Measurements from ENCODE around the gene IGFBPL1. TPM values are rescaled to one million over a fixed set of nuclear protein-coding genes. Genes with fewer than 3 reads are reported as not detected.

Gene IGFBPL1
- total RNA-seq, 1 donor: 0.36 TPM

DNA sequence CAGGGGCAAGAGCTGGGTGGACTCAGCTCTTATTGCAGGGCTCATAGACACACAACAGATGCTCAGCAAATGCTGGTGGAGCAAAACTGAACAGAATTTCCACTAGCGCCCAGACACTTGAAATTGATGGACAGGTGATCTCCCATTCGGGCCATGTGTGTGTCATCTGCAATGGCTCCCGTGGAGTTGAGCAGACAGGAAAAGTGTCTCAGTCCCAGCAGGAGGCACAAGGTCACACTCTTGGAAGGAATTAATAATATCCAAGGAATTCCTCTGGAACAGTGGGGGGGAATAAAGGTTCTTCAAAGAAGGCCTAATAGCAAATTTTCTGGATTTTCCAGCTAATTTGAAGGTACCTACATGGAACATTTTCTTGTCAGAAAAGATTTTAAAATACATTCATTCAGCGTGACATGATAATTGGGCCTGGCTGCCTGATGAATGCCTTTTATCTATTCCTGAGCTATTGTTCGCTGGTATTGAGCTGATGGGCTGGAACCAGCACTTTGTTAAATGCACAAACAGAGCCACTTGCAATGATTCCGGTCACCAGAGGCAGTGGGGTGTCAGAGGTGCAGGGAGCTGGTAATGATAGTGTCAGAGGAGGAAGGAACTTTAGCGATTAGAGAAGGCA lies 63.3 kb downstream of the IGFBPL1 start:
- peaks cover 14% of the 10 kb centered on the region for H3K4me1 ChIP-seq (ENCODE audit: insufficient read depth, low read length)
- H3K79me2 ChIP-seq (ENCODE audit: insufficient read depth, low read length): no peaks in the 10 kb centered on the region
- H3K27me3 ChIP-seq (ENCODE audit: insufficient read depth, low read length): peaks cover 7% of the 10 kb centered on the region
- TF ChIP-seq, protein P1, sequence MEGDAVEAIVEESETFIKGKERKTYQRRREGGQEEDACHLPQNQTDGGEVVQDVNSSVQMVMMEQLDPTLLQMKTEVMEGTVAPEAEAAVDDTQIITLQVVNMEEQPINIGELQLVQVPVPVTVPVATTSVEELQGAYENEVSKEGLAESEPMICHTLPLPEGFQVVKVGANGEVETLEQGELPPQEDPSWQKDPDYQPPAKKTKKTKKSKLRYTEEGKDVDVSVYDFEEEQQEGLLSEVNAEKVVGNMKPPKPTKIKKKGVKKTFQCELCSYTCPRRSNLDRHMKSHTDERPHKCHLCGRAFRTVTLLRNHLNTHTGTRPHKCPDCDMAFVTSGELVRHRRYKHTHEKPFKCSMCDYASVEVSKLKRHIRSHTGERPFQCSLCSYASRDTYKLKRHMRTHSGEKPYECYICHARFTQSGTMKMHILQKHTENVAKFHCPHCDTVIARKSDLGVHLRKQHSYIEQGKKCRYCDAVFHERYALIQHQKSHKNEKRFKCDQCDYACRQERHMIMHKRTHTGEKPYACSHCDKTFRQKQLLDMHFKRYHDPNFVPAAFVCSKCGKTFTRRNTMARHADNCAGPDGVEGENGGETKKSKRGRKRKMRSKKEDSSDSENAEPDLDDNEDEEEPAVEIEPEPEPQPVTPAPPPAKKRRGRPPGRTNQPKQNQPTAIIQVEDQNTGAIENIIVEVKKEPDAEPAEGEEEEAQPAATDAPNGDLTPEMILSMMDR (IDR thresholded peaks at IDR 0.05; ENCODE audit: extremely low read depth, low read depth, low read length): no peak
- DNase-seq (ENCODE audit: insufficient read length, low spot score, missing footprints): no peak
- no peaks in the 10 kb centered on the region for H3K36me3 ChIP-seq (ENCODE audit: insufficient read depth, low read length)
- no peak overlapping the region for H3K4me2 ChIP-seq (ENCODE audit: insufficient read depth, low read length)
- H3K27ac ChIP-seq (ENCODE audit: low read depth, low read length): no peak overlapping the region
- H3K4me3 ChIP-seq (ENCODE audit: insufficient read depth, low read length): no peak overlapping the region
- no peaks in the 10 kb centered on the region for H4K20me1 ChIP-seq (ENCODE audit: insufficient read depth, low read length)
- H3K9me3 ChIP-seq (ENCODE audit: low read depth, low read length): no peaks in the 10 kb centered on the region
- no peak overlapping the region for H2AFZ ChIP-seq (ENCODE audit: low read length)

DNA sequence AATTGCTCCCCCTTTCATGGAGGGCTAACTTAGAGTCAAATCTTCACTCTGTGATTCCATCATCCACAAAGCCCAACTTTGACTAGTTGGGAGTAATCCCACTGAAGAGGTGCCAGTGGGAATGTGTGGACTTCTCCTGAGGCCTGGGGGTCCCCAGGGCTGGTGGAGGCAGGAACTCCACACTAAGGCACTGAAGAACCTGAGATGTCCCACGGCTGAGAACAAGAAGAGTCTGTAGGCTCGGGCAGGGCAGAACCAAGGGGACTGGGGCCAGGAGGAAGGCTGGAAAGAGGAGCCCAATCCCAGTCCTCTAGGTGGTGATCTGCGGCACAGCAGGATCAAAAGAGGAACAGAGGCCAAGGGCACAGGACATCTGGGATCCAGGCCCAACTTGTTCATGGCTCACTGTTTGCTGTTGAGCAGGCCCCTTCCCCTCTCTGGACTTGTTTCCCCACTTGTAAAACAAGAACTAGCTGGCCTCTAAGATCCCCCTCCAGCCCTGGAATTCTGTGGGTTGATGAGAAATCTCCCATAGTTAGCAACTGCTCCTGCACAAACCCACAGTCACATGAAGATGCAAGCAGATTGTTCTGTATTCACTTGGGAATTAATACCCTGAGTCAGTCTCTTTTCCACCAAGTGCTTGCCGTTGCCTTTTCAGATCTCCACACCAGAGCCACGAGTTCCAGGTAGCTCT lies 64.4 kb downstream of the IGFBPL1 start:
- no peak overlapping the region for H3K27ac ChIP-seq (ENCODE audit: low read depth, low read length)
- TF ChIP-seq, protein P1 (IDR thresholded peaks at IDR 0.05; ENCODE audit: extremely low read depth, low read depth, low read length): no peak
- H2AFZ ChIP-seq (ENCODE audit: low read length): no peak overlapping the region
- peaks cover 2% of the 10 kb centered on the region for H3K27me3 ChIP-seq (ENCODE audit: insufficient read depth, low read length)
- no peaks in the 10 kb centered on the region for H3K79me2 ChIP-seq (ENCODE audit: insufficient read depth, low read length)
- H4K20me1 ChIP-seq (ENCODE audit: insufficient read depth, low read length): no peaks in the 10 kb centered on the region
- no peak overlapping the region for H3K4me2 ChIP-seq (ENCODE audit: insufficient read depth, low read length)
- no peak overlapping the region for H3K4me3 ChIP-seq (ENCODE audit: insufficient read depth, low read length)
- H3K36me3 ChIP-seq (ENCODE audit: insufficient read depth, low read length): no peaks in the 10 kb centered on the region
- peak; percentile 92 for DNase-seq (ENCODE audit: insufficient read length, low spot score, missing footprints)
- no peaks in the 10 kb centered on the region for H3K9me3 ChIP-seq (ENCODE audit: low read depth, low read length)
- peaks cover 14% of the 10 kb centered on the region for H3K4me1 ChIP-seq (ENCODE audit: insufficient read depth, low read length)

DNA sequence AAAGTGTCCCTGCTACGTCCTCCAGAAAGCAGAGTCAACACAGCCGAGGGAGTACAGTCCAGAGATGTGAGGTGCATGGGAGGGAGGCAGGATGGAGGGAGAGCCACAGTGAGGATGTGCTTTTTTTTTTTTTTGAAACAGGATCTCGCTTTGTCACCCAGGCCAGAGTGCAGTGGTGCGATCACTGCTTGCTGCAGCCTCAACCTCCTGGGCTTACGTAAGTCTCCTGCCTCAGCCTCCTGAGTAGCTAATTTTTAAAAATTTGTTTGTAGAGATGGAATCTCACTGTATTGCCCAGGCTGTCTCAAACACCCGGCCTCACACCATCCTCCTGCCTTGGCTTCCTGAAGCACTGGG lies 65.0 kb downstream of the IGFBPL1 start:
- no peak overlapping the region for H2AFZ ChIP-seq (ENCODE audit: low read length)
- peaks cover 14% of the 10 kb centered on the region for H3K4me1 ChIP-seq (ENCODE audit: insufficient read depth, low read length)
- H4K20me1 ChIP-seq (ENCODE audit: insufficient read depth, low read length): no peaks in the 10 kb centered on the region
- no peak overlapping the region for H3K4me2 ChIP-seq (ENCODE audit: insufficient read depth, low read length)
- no peaks in the 10 kb centered on the region for H3K36me3 ChIP-seq (ENCODE audit: insufficient read depth, low read length)
- peaks cover 2% of the 10 kb centered on the region for H3K27me3 ChIP-seq (ENCODE audit: insufficient read depth, low read length)
- no peak for DNase-seq (ENCODE audit: insufficient read length, low spot score, missing footprints)
- no peak overlapping the region for H3K27ac ChIP-seq (ENCODE audit: low read depth, low read length)
- TF ChIP-seq, protein P1 (IDR thresholded peaks at IDR 0.05; ENCODE audit: extremely low read depth, low read depth, low read length): no peak
- no peaks in the 10 kb centered on the region for H3K79me2 ChIP-seq (ENCODE audit: insufficient read depth, low read length)
- no peaks in the 10 kb centered on the region for H3K9me3 ChIP-seq (ENCODE audit: low read depth, low read length)
- no peak overlapping the region for H3K4me3 ChIP-seq (ENCODE audit: insufficient read depth, low read length)

All from osteoblast (primary cell).